ENCODE results near the gene DOCK1. TPM values are rescaled to one million over a fixed set of nuclear protein-coding genes. Genes with fewer than 3 reads are reported as not detected.

The DOCK1 gene
- total RNA-seq, 1 donor from 2014 or later = 52.7 TPM

- no peaks in the 10 kb centered on the region for H3K36me3 ChIP-seq (ENCODE audit: control insufficient read depth in 3 of 3, insufficient read depth in 3 of 3, low read length in 3 of 3)
- no peak overlapping the region for H3K4me3 ChIP-seq (ENCODE audit: low read length in 3 of 3)
- no peak overlapping the region for H3K27ac ChIP-seq (ENCODE audit: low read depth, low read length)
- no peaks in the 10 kb centered on the region for H3K9me3 ChIP-seq (ENCODE audit: control insufficient read depth in 3 of 3, low read length in 3 of 3)
- no peak overlapping the region for H3K9ac ChIP-seq (ENCODE audit: low read depth in 1 of 3, low read length in 3 of 3)
- no peaks in the 10 kb centered on the region for H3K4me1 ChIP-seq (ENCODE audit: control insufficient read depth in 3 of 3, insufficient read depth in 3 of 3, low read length in 3 of 3)
- H3K27me3 ChIP-seq (ENCODE audit: control insufficient read depth in 3 of 3, insufficient read depth in 3 of 3, low read length in 3 of 3) = no peaks in the 10 kb centered on the region
Observed at GRCh38 chr10:127179612-127180250, 274.5 kb downstream of the DOCK1 start.

- Histone ChIP-seq H3K4me3 (ENCODE audit: low read length in 3 of 3) (no peak overlapping the region), H3K27me3 (ENCODE audit: control insufficient read depth in 3 of 3, insufficient read depth in 3 of 3, low read length in 3 of 3) (no peaks in the 10 kb centered on the region), H3K27ac (ENCODE audit: low read depth, low read length) (no peak overlapping the region), H3K9me3 (ENCODE audit: control insufficient read depth in 3 of 3, low read length in 3 of 3) (no peaks in the 10 kb centered on the region), H3K9ac (ENCODE audit: low read depth in 1 of 3, low read length in 3 of 3) (no peak overlapping the region), H3K4me1 (ENCODE audit: control insufficient read depth in 3 of 3, insufficient read depth in 3 of 3, low read length in 3 of 3) (peaks cover 0 to 4% (median 0%) of the 10 kb centered on the region in 3 donors), H3K36me3 (ENCODE audit: control insufficient read depth in 3 of 3, insufficient read depth in 3 of 3, low read length in 3 of 3) (no peaks in the 10 kb centered on the region)
Observed at GRCh38 chr10:127182161-127182560, 276.9 kb downstream of the DOCK1 start.

GRCh38 chr10:127184582-127184981 lies 279.4 kb downstream of the DOCK1 start:
- Histone ChIP-seq H3K36me3 (ENCODE audit: control insufficient read depth in 3 of 3, insufficient read depth in 3 of 3, low read length in 3 of 3) (no peaks in the 10 kb centered on the region), H3K9me3 (ENCODE audit: control insufficient read depth in 3 of 3, low read length in 3 of 3) (no peaks in the 10 kb centered on the region), H3K27me3 (ENCODE audit: control insufficient read depth in 3 of 3, insufficient read depth in 3 of 3, low read length in 3 of 3) (no peaks in the 10 kb centered on the region), H3K27ac (ENCODE audit: low read depth, low read length) (no peak overlapping the region), H3K9ac (ENCODE audit: low read depth in 1 of 3, low read length in 3 of 3) (no peak overlapping the region), H3K4me3 (ENCODE audit: low read length in 3 of 3) (no peak overlapping the region), H3K4me1 (ENCODE audit: control insufficient read depth in 3 of 3, insufficient read depth in 3 of 3, low read length in 3 of 3) (peaks cover 0 to 4% (median 0%) of the 10 kb centered on the region in 3 donors)

DNA sequence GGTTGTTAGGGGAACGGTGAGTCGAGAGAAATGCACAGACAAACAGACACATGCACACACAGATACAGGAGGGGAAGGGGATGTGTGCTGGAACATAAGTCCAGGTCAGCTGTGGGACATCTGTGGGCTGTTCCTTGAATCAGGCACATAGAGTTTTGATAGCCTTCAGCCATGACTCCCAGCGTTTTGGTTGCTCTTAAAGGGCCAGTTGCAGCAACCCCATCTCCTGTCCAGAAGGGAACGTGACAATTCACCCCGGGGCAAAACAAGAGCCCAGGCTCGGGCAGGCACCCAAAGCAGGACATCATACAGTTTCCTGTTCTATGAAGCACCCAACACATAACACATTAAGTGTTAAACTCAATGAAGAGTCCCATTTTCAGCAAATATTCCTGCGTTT lies 281.6 kb downstream of the DOCK1 start:
- H3K4me1 ChIP-seq (ENCODE audit: control insufficient read depth in 3 of 3, insufficient read depth in 3 of 3, low read length in 3 of 3) = peaks cover 0 to 4% (median 0%) of the 10 kb centered on the region in 3 donors
- no peaks in the 10 kb centered on the region for H3K9me3 ChIP-seq (ENCODE audit: control insufficient read depth in 3 of 3, low read length in 3 of 3)
- no peak overlapping the region for H3K27ac ChIP-seq (ENCODE audit: low read depth, low read length)
- H3K4me3 ChIP-seq (ENCODE audit: low read length in 3 of 3) = no peak overlapping the region
- H3K27me3 ChIP-seq (ENCODE audit: control insufficient read depth in 3 of 3, insufficient read depth in 3 of 3, low read length in 3 of 3) = no peaks in the 10 kb centered on the region
- H3K36me3 ChIP-seq (ENCODE audit: control insufficient read depth in 3 of 3, insufficient read depth in 3 of 3, low read length in 3 of 3) = no peaks in the 10 kb centered on the region
- no peak overlapping the region for H3K9ac ChIP-seq (ENCODE audit: low read depth in 1 of 3, low read length in 3 of 3)

- H3K27ac ChIP-seq (ENCODE audit: low read depth, low read length) = no peak overlapping the region
- H3K9ac ChIP-seq (ENCODE audit: low read depth in 1 of 3, low read length in 3 of 3) = no peak overlapping the region
Observed at GRCh38 chr10:127189226-127189625, 284.0 kb downstream of the DOCK1 start.

GRCh38 chr10:127190427-127190826 lies 285.2 kb downstream of the DOCK1 start:
- Histone ChIP-seq H3K27ac (ENCODE audit: low read depth, low read length) (no peak overlapping the region), H3K4me3 (ENCODE audit: low read length in 3 of 3) (no peak overlapping the region), H3K27me3 (ENCODE audit: control insufficient read depth in 3 of 3, insufficient read depth in 3 of 3, low read length in 3 of 3) (peaks cover 3 to 6% (median 5%) of the 10 kb centered on the region in 3 donors), H3K9ac (ENCODE audit: low read depth in 1 of 3, low read length in 3 of 3) (no peak overlapping the region), H3K4me1 (ENCODE audit: control insufficient read depth in 3 of 3, insufficient read depth in 3 of 3, low read length in 3 of 3) (peaks cover 0 to 6% (median 0%) of the 10 kb centered on the region in 3 donors), H3K36me3 (ENCODE audit: control insufficient read depth in 3 of 3, insufficient read depth in 3 of 3, low read length in 3 of 3) (no peaks in the 10 kb centered on the region), H3K9me3 (ENCODE audit: control insufficient read depth in 3 of 3, low read length in 3 of 3) (no peaks in the 10 kb centered on the region)

More at GRCh38 chr10:127189226-127189625, 284.0 kb downstream of the DOCK1 start:
- H3K4me1 ChIP-seq (ENCODE audit: control insufficient read depth in 3 of 3, insufficient read depth in 3 of 3, low read length in 3 of 3) = peaks cover 0 to 4% (median 0%) of the 10 kb centered on the region in 3 donors
- H3K4me3 ChIP-seq (ENCODE audit: low read length in 3 of 3) = no peak overlapping the region
- H3K36me3 ChIP-seq (ENCODE audit: control insufficient read depth in 3 of 3, insufficient read depth in 3 of 3, low read length in 3 of 3) = no peaks in the 10 kb centered on the region
- H3K27me3 ChIP-seq (ENCODE audit: control insufficient read depth in 3 of 3, insufficient read depth in 3 of 3, low read length in 3 of 3) = no peaks in the 10 kb centered on the region
- no peaks in the 10 kb centered on the region for H3K9me3 ChIP-seq (ENCODE audit: control insufficient read depth in 3 of 3, low read length in 3 of 3)

- Histone ChIP-seq H3K36me3 (ENCODE audit: control insufficient read depth in 3 of 3, insufficient read depth in 3 of 3, low read length in 3 of 3) (no peaks in the 10 kb centered on the region), H3K27ac (ENCODE audit: low read depth, low read length) (no peak overlapping the region), H3K9me3 (ENCODE audit: control insufficient read depth in 3 of 3, low read length in 3 of 3) (no peaks in the 10 kb centered on the region), H3K4me1 (ENCODE audit: control insufficient read depth in 3 of 3, insufficient read depth in 3 of 3, low read length in 3 of 3) (peaks cover 0 to 4% (median 4%) of the 10 kb centered on the region in 3 donors), H3K9ac (ENCODE audit: low read depth in 1 of 3, low read length in 3 of 3) (no peak overlapping the region), H3K4me3 (ENCODE audit: low read length in 3 of 3) (no peak overlapping the region), H3K27me3 (ENCODE audit: control insufficient read depth in 3 of 3, insufficient read depth in 3 of 3, low read length in 3 of 3) (peaks cover 11 to 15% (median 12%) of the 10 kb centered on the region in 3 donors)
Observed at GRCh38 chr10:127193125-127193524, 287.9 kb downstream of the DOCK1 start.

GRCh38 chr10:127194111-127194510 lies 288.9 kb downstream of the DOCK1 start:
- Histone ChIP-seq H3K27me3 (ENCODE audit: control insufficient read depth in 3 of 3, insufficient read depth in 3 of 3, low read length in 3 of 3) (peaks cover 11 to 15% (median 12%) of the 10 kb centered on the region in 3 donors), H3K4me1 (ENCODE audit: control insufficient read depth in 3 of 3, insufficient read depth in 3 of 3, low read length in 3 of 3) (peaks cover 0 to 4% (median 4%) of the 10 kb centered on the region in 3 donors), H3K27ac (ENCODE audit: low read depth, low read length) (no peak overlapping the region), H3K4me3 (ENCODE audit: low read length in 3 of 3) (no peak overlapping the region), H3K9ac (ENCODE audit: low read depth in 1 of 3, low read length in 3 of 3) (no peak overlapping the region), H3K9me3 (ENCODE audit: control insufficient read depth in 3 of 3, low read length in 3 of 3) (no peaks in the 10 kb centered on the region), H3K36me3 (ENCODE audit: control insufficient read depth in 3 of 3, insufficient read depth in 3 of 3, low read length in 3 of 3) (no peaks in the 10 kb centered on the region)

GRCh38 chr10:127194599-127194998 lies 289.4 kb downstream of the DOCK1 start:
- no peak overlapping the region for H3K4me3 ChIP-seq (ENCODE audit: low read length in 3 of 3)
- H3K9ac ChIP-seq (ENCODE audit: low read depth in 1 of 3, low read length in 3 of 3) = no peak overlapping the region
- H3K9me3 ChIP-seq (ENCODE audit: control insufficient read depth in 3 of 3, low read length in 3 of 3) = no peaks in the 10 kb centered on the region
- H3K27ac ChIP-seq (ENCODE audit: low read depth, low read length) = no peak overlapping the region
- peaks cover 0 to 4% (median 4%) of the 10 kb centered on the region in 3 donors for H3K4me1 ChIP-seq (ENCODE audit: control insufficient read depth in 3 of 3, insufficient read depth in 3 of 3, low read length in 3 of 3)
- peaks cover 11 to 15% (median 12%) of the 10 kb centered on the region in 3 donors for H3K27me3 ChIP-seq (ENCODE audit: control insufficient read depth in 3 of 3, insufficient read depth in 3 of 3, low read length in 3 of 3)
- no peaks in the 10 kb centered on the region for H3K36me3 ChIP-seq (ENCODE audit: control insufficient read depth in 3 of 3, insufficient read depth in 3 of 3, low read length in 3 of 3)

GRCh38 chr10:127195041-127195506 lies 289.8 kb downstream of the DOCK1 start:
- no peaks in the 10 kb centered on the region for H3K36me3 ChIP-seq (ENCODE audit: control insufficient read depth in 3 of 3, insufficient read depth in 3 of 3, low read length in 3 of 3)
- H3K27me3 ChIP-seq (ENCODE audit: control insufficient read depth in 3 of 3, insufficient read depth in 3 of 3, low read length in 3 of 3) = peaks cover 11 to 15% (median 12%) of the 10 kb centered on the region in 3 donors
- H3K9ac ChIP-seq (ENCODE audit: low read depth in 1 of 3, low read length in 3 of 3) = no peak overlapping the region
- H3K4me1 ChIP-seq (ENCODE audit: control insufficient read depth in 3 of 3, insufficient read depth in 3 of 3, low read length in 3 of 3) = peaks cover 0 to 4% (median 4%) of the 10 kb centered on the region in 3 donors
- no peak overlapping the region for H3K4me3 ChIP-seq (ENCODE audit: low read length in 3 of 3)
- no peak overlapping the region for H3K27ac ChIP-seq (ENCODE audit: low read depth, low read length)
- no peaks in the 10 kb centered on the region for H3K9me3 ChIP-seq (ENCODE audit: control insufficient read depth in 3 of 3, low read length in 3 of 3)
